ENCODE results near the gene PHETA1.

- TF ChIP-seq POLR2A (IDR thresholded peaks at IDR 0.05; ENCODE audit: low read depth, low read length) (no peak), POLR2AphosphoS5 (IDR thresholded peaks at IDR 0.05; ENCODE audit: low read depth, low read length) (no peak)
Measured at GRCh38 chr12:111353603-111354295, 15.1 kb downstream of the PHETA1 start.
